Epidermal melanocyte (primary cell): ENCODE results near the gene NFAT5.
"Not testable (repeated sequence)": the region's sequence is repeated elsewhere in the genome, so short reads cannot be mapped to it uniquely, and the experiment has no call there.

Source experiments
- DNase-seq: peaks from one replicate; pipeline ENCODE4 v3.0.0; 2011; ENCODE audit warnings: low spot score; ENCODE audit not compliant: insufficient read length

Gene NFAT5

DNA sequence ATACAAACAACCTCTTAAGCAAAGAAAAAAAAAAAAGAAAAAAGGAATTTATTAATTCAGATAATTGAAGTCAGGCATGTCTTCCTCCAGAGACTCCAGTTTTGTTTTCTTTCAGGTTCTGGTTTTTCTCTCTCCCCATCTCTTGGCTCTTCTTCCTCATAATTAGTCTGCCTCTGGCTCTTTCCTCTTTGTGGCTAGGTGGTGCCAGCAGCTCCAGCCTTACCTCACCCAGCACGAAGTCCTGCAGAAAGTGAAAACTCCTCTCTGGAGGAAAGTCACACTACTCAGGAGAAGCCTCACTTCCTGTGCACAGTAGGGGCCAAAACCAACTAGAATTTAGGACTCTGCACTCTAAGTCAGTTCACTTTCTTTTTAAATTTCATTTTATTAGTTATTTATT, 10.3 kb upstream of the NFAT5 start:
- no peak for DNase-seq

- DNase-seq: no peak
Observed at GRCh38 chr16:69555867-69556266, 9.9 kb upstream of the NFAT5 start.

GRCh38 chr16:69559164-69559563, 6.6 kb upstream of the NFAT5 start:
- no peak for DNase-seq

DNA sequence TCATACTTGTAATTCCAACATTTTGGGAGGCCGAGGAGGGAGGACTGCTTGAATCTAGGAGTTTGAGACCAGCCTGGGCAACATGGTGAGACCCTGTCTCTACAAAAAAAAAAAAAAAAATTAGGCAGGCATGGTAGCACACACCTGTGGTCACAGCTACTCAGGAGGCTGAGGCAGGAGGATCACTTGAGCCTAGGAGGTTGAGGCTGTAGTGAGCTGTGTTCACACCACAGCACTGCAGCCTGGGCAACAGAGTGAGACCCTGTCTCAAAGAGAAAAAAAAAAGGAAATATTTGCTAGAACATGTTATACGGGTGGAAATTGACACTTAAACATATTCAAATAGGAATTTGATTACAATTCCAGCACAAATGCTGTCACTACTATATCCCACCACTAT, 4.4 kb upstream of the NFAT5 start:
- DNase-seq: not testable (repeated sequence)

GRCh38 chr16:69561901-69562300, 3.9 kb upstream of the NFAT5 start:
- DNase-seq: no peak

- no peak for DNase-seq
Observed at GRCh38 chr16:69562813-69563212, 3.0 kb upstream of the NFAT5 start.

GRCh38 chr16:69563605-69564580, 1.9 kb upstream of the NFAT5 start:
- no peak for DNase-seq

- peak; percentile 21 for DNase-seq
Observed at GRCh38 chr16:69564845-69565670, 708 bp upstream of the NFAT5 start.

DNA sequence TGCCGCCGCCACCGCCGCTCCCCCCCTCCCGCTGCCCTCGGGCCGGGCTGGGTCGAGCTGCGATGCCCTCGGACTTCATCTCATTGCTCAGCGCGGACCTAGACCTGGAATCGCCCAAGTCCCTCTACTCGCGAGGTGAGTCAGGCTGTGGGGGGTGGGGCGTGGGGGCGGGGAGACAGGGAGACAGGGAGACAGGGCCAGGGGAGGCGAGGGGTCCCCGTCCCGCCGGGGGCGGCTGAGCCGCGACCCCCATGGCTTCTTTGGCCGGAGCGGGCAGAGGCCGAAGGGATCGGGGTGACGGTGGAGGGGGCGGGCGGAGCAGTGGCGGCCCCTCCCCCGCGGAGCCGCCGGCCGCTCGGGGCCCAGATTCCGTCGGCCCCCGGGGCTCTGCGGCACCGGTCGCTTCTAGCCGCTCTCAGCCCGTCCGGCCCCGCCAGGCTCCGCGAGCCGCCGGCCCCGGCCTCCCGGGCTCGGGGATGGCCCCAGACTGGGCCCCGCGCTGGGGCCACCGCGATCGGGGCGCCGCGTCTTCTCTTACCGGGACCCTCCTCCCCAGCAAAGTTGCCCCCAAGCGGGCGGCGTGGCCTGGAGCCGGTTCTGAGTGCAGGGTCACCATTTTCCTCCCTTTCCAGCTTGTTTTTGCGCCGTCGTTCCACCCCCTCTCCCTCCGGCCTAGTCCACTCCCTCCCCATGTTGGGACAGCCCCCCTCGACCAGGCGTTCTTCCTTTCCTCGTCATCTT, 644 bp downstream of the NFAT5 start:
- DNase-seq: peak; percentile 56

DNA sequence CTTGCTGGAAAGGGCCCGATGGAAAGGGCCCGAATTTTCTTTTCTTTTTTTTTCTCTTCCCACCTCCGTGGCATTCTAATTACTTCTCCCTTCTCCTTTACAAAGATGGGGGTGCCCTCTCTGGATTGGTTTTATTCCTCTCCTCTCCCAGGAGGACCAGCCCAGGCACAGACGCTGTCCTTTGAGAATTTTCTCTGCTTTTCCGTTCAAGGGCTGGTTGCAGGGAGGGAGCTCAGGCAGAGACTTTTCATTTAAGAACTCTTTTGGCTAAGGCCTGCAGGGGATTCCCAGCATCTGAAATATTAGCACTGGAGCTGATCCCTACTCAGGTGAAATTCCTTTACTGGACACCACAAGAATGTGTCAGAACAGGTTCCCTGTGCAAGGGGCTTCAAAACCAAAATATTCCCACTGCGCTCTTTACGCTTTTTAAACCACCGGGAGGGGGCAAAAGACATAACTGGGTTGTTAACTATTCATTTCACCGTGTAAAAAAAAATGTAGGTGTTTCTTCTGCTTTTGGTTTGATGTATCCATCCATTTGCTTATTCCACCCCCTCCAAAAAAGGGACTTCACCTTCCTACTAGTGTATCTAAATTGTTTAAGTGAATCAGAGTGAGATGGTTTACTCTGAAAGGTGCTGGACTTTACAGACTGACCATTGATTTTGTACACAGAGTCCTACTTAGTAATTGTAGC, 1.4 kb downstream of the NFAT5 start:
- DNase-seq: no peak

DNA sequence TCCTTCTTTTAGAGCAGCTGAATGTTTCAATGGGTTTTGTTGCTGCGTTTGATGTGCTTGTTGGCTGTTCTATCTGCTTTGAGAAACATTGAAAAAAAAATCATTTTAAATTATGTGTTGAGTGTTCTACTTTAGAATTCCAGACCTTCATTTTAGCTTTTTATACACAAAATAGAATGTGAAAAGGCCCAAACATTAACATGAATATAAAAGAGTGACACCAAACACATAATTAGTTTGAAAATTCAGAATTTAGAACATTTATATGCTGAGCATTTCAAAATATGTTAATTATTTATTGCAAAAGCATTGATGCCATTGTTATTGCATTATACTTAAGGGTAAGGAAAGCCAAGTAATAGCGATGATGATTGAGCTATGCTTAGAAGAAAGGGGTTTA, 2.9 kb downstream of the NFAT5 start:
- no peak for DNase-seq

DNA sequence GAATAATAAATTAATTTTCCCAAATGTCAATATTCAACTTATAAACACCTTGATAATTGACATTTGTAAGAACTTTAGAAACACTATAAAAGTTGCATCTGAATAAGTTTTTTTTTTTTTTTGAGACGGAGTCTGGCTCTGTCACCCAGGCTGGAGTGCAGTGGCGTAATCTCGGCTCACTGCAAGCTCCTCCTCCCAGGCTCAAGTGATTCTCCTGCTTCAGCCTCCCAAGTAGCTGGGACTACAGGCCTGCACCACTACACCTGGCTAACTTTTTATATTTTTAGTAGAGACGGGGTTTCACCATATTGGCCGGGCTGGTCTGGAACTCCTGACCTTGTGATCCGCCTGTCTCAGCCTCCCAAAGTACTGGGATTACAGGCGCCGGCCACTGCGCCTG, 13.0 kb downstream of the NFAT5 start:
- DNase-seq: not testable (repeated sequence)

- DNase-seq: no peak
Observed at GRCh38 chr16:69579783-69580481, 14.2 kb downstream of the NFAT5 start.

GRCh38 chr16:69581297-69581696, 15.5 kb downstream of the NFAT5 start:
- no peak for DNase-seq

GRCh38 chr16:69584493-69584892, 18.7 kb downstream of the NFAT5 start:
- DNase-seq: not testable (repeated sequence)

DNA sequence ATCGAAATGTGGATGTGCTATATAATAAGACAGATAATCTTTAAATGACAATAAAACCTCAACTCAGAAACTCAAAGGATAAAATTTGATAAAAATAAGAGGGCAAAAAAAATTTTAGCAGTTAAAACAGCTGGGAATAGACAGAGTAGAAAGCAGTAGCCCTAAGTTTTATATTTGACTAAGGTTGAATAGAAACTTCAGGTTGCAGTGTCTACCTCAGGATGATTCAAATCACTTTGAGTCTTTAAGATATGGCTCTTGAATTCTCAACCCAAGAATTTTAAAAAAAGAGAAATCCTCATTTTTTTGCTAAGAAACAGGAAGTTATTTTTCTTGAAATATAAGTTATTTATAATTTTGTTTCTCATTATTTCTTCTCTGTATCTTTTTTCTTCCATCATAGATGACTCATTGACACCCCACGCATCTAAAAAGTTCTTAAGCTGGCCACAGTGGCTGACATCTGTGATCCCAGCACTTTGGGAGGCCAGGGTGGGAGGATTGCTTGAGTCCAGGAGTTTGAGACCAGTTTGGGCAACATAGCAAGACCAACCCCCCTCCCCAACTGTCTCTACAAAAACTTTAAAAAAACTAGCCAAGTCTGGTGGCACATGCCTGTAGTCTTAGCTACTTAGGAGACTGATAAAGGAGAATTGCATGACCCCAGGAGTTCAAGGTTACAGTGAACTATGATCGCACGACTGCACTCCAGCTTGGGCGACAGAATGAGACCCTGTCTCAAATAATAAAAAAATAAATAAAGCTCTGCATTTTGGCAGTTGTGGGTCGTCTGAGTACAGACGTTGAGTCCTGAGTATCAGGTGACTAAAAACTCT, 23.9 kb downstream of the NFAT5 start:
- no peak for DNase-seq

DNA sequence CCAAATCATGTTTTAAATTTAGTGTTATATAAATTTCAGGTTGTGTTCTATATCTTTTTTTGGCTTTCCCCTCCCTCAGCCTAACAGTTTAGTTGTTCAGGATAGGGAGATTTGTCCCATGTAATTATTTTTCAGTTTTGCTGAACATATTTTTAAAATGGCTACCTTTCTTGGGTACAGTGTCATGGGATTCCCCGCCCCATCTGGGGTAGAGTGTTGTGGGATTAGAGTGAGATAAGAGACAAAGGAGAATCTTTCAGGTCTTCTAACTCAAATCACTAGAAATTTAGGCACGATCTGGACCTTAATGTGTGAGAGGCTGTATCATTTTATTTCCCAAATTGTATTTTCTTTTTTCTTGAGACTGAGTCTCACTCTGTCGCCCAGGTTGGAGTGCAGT, 24.8 kb downstream of the NFAT5 start:
- no peak for DNase-seq

DNA sequence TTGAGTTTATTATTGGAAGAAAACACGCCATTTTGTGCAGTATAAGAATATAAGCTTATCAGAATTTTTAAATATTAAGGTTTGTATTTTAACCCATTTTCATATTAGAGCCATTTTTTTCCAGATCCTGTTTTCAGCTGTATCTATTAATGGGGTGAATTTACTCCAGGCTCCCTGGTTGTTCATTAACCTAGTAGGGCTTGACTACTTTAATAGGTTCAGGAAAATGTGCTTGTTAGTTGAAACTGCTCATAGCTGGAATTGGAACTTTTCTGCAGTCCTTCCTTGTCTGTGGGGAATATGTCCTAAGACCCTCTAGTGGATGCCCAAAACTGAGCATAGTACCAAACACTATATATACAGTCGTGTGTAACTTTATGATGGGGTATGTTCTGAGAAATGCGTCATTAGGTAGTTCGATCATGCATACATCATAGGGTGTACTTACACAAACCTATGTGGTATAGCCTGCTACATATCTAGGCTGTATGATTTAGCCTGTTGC, 28.0 kb downstream of the NFAT5 start:
- no peak for DNase-seq
